Measurements from ENCODE around the gene RWDD1. TPM values are rescaled to one million over a fixed set of nuclear protein-coding genes. Genes with fewer than 3 reads are reported as not detected.

RWDD1 gene
- total RNA-seq, 2 experiments from 2014 or later, result 33.4 to 38.2 TPM

DNA sequence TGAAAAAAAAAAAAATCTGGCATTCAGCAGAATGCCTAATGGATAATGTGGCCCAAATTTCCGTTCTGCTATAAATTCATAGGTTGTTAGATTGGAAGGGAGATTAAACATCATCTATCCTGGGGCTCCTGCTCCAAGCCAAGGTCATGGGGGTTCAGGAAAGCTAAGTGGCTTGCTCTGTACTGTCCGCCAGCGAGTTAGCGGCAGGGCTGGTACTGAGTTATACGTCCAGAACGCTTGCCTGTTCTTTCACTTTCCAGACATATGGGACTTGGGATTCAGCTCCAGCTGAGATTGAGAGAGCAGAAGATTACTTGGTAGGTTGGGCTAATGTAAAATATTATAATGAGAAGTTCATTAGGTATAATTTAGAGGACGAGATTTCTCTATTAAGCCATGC, 858 bp downstream of the RWDD1 start:
- TF ChIP-seq EZH2phosphoT487 (IDR thresholded peaks at IDR 0.05; ENCODE audit: borderline replicate concordance, low read depth, low read length), result no peak
- no peak for TF ChIP-seq CTCF (conservative IDR thresholded peaks at IDR 0.05; ENCODE audit: low read length)
- H3K9me3 ChIP-seq (ENCODE audit: low read length), result no peaks in the 10 kb centered on the region
- H3K79me2 ChIP-seq (ENCODE audit: insufficient read depth, low read depth, low read length), result peaks cover 65% of the 10 kb centered on the region
- peak overlapping the region; percentile 91 for H3K4me3 ChIP-seq (ENCODE audit: low read depth, low read length, poor library complexity, severe bottlenecking)
- peak overlapping the region; percentile 97 for H3K4me2 ChIP-seq (ENCODE audit: low read length)
- H3K9me2 ChIP-seq (ENCODE audit: insufficient read depth, low read length), result no peaks in the 10 kb centered on the region
- ChIA-PET CTCF (ENCODE audit: unreplicated experiment) (interaction anchor here (1.1 to 2.0 kb wide), 3 partner anchors 293 to 355 kb away, joined by 3 to 4 read pairs (median 3); no protein-coding TSS in a partner anchor), POLR2A (interaction anchor here (0.7 to 2.0 kb wide), 12 partner anchors 10 to 316 kb away, joined by 3 to 12 read pairs (median 4); partner anchors contain the start of genes TSPYL1 and ZUP1)
- H4K20me1 ChIP-seq (ENCODE audit: insufficient read depth, low read length), result peaks cover 16% of the 10 kb centered on the region; the same call in 1 of the 2 replicates
- H2AFZ ChIP-seq (ENCODE audit: low read length), result peak overlapping the region; percentile 60; the same call in 1 of the 2 replicates
- no TSS peak for BruUV-seq (replicated peaks)
- H3K27ac ChIP-seq (ENCODE audit: low read depth, low read length, poor library complexity, severe bottlenecking), result peak overlapping the region; percentile 72
- peak; percentile 37 for DNase-seq (ENCODE audit: low spot score)
- intact Hi-C loops (cut with micrococcal nuclease; ENCODE audit: unreplicated experiment), result loop anchor here (5.0 to 10.0 kb wide), 4 partner anchors 75 to 1105 kb away; partner anchors contain the start of genes NUS1 and ZUP1
- peaks cover 36% of the 10 kb centered on the region for H3K4me1 ChIP-seq (ENCODE audit: insufficient read depth, low read length, poor library complexity, severe bottlenecking)
- H3K36me3 ChIP-seq (ENCODE audit: insufficient read depth, low read length), result peaks cover 36% of the 10 kb centered on the region

GRCh38 chr6:116575227-116575626, 3.9 kb downstream of the RWDD1 start:
- Histone ChIP-seq H3K4me1 (ENCODE audit: insufficient read depth, low read length, poor library complexity, severe bottlenecking) (peaks cover 20% of the 10 kb centered on the region), H3K9me3 (ENCODE audit: low read length) (no peaks in the 10 kb centered on the region), H3K4me3 (ENCODE audit: low read depth, low read length, poor library complexity, severe bottlenecking) (no peak overlapping the region), H3K27ac (ENCODE audit: low read depth, low read length, poor library complexity, severe bottlenecking) (no peak overlapping the region), H3K9me2 (ENCODE audit: insufficient read depth, low read length) (no peaks in the 10 kb centered on the region), H3K79me2 (ENCODE audit: insufficient read depth, low read depth, low read length) (peaks cover 80% of the 10 kb centered on the region), H4K20me1 (ENCODE audit: insufficient read depth, low read length) (peaks cover 16% of the 10 kb centered on the region; the same call in 1 of the 2 replicates), H3K36me3 (ENCODE audit: insufficient read depth, low read length) (peaks cover 65% of the 10 kb centered on the region), H2AFZ (ENCODE audit: low read length) (no peak overlapping the region), H3K4me2 (ENCODE audit: low read length) (no peak overlapping the region)
- no peak for DNase-seq (ENCODE audit: low spot score)
- ChIA-PET CTCF (ENCODE audit: unreplicated experiment) (interaction anchor here (0.6 kb wide), 1 partner anchor 346 kb away, joined by 4 read pairs; no protein-coding TSS in a partner anchor), POLR2A (no interaction called here)
- intact Hi-C loops (cut with micrococcal nuclease; ENCODE audit: unreplicated experiment), result loop anchor here (10.0 kb wide), 1 partner anchor 560 kb away; no protein-coding TSS in a partner anchor
- no TSS peak for BruUV-seq (replicated peaks)
- TF ChIP-seq EZH2phosphoT487 (IDR thresholded peaks at IDR 0.05; ENCODE audit: borderline replicate concordance, low read depth, low read length) (no peak), CTCF (conservative IDR thresholded peaks at IDR 0.05; ENCODE audit: low read length) (no peak)

- no TSS peak for BruUV-seq (replicated peaks)
- Histone ChIP-seq H3K4me3 (ENCODE audit: low read depth, low read length, poor library complexity, severe bottlenecking) (no peak overlapping the region), H3K27ac (ENCODE audit: low read depth, low read length, poor library complexity, severe bottlenecking) (no peak overlapping the region), H4K20me1 (ENCODE audit: insufficient read depth, low read length) (peaks cover 11% of the 10 kb centered on the region; the same call in 1 of the 2 replicates), H3K9me2 (ENCODE audit: insufficient read depth, low read length) (no peaks in the 10 kb centered on the region), H3K4me2 (ENCODE audit: low read length) (no peak overlapping the region), H2AFZ (ENCODE audit: low read length) (no peak overlapping the region), H3K4me1 (ENCODE audit: insufficient read depth, low read length, poor library complexity, severe bottlenecking) (peaks cover 18% of the 10 kb centered on the region), H3K79me2 (ENCODE audit: insufficient read depth, low read depth, low read length) (peaks cover 72% of the 10 kb centered on the region), H3K9me3 (ENCODE audit: low read length) (no peaks in the 10 kb centered on the region), H3K36me3 (ENCODE audit: insufficient read depth, low read length) (peaks cover 81% of the 10 kb centered on the region)
- CTCF ChIA-PET (ENCODE audit: unreplicated experiment), result interaction anchor here (1.1 kb wide), 1 partner anchor 44 kb away, joined by 3 read pairs; no protein-coding TSS in a partner anchor
- intact Hi-C loops (cut with micrococcal nuclease; ENCODE audit: unreplicated experiment), result loop anchor here (10.0 kb wide), 1 partner anchor 563 kb away; no protein-coding TSS in a partner anchor
- DNase-seq (ENCODE audit: low spot score), result no peak
- POLR2A ChIA-PET, result interaction anchor here (1.7 kb wide), 1 partner anchor 10 kb away, joined by 8 read pairs; no protein-coding TSS in a partner anchor
- TF ChIP-seq CTCF (conservative IDR thresholded peaks at IDR 0.05; ENCODE audit: low read length) (no peak), EZH2phosphoT487 (IDR thresholded peaks at IDR 0.05; ENCODE audit: borderline replicate concordance, low read depth, low read length) (no peak)
Measured at GRCh38 chr6:116577486-116577885, 6.2 kb downstream of the RWDD1 start.

Measured in OCI-LY7 (cell line).